Dendritic cell treated with granulocyte-macrophage colony-stimulating factor and Interleukin-4, amounts not matched to agents 40 ng/mL and 50 ng/mL, for 4 days (primary cell): ENCODE data around the gene EPHX1.
A peak's percentile ranks its signal among the peaks of the same experiment; 100 is the strongest.

ENCODE experiments used
- H3K27ac Mint-ChIP-seq: one replicate; pipeline ENCODE4 v1.8.0; 2022; ENCODE audit warnings: mild to moderate bottlenecking, mixed read lengths
- H3K27me3 Mint-ChIP-seq: one replicate; pipeline ENCODE4 v1.8.0; 2022; ENCODE audit warnings: mild to moderate bottlenecking, mixed read lengths
- H3K36me3 Mint-ChIP-seq: one replicate; pipeline ENCODE4 v1.8.0; 2022; ENCODE audit warnings: low read depth, mixed read lengths
- H3K4me1 Mint-ChIP-seq: one replicate; pipeline ENCODE4 v1.8.0; 2022; ENCODE audit warnings: low read depth, mixed read lengths
- H3K4me3 Mint-ChIP-seq: one replicate; pipeline ENCODE4 v1.8.0; 2022; ENCODE audit warnings: mild to moderate bottlenecking, moderate library complexity, mixed read lengths
- H3K9me3 Mint-ChIP-seq: one replicate; pipeline ENCODE4 v1.8.0; 2022; ENCODE audit warnings: mixed read lengths
- intact Hi-C: fragments of 100-400 bp; cut with micrococcal nuclease; formaldehyde crosslinking; loops from one replicate; pipeline ENCODE4 v1.15.0; 2022

EPHX1 gene

GRCh38 chr1:225875044-225875815 is 65.3 kb downstream of the EPHX1 start:
- Mint-ChIP-seq H3K9me3 (no peaks in the 10 kb centered on the region), H3K4me3 (no peak overlapping the region), H3K27ac (no peak overlapping the region), H3K27me3 (no peaks in the 10 kb centered on the region), H3K36me3 (peaks cover 77% of the 10 kb centered on the region), H3K4me1 (peaks cover 25% of the 10 kb centered on the region)
- intact Hi-C loops = no loop called here

GRCh38 chr1:225876900-225877510 is 67.1 kb downstream of the EPHX1 start:
- no peaks in the 10 kb centered on the region for H3K9me3 Mint-ChIP-seq
- no peak overlapping the region for H3K4me3 Mint-ChIP-seq
- peaks cover 59% of the 10 kb centered on the region for H3K36me3 Mint-ChIP-seq
- H3K27ac Mint-ChIP-seq = no peak overlapping the region
- intact Hi-C loops = no loop called here
- peaks cover 41% of the 10 kb centered on the region for H3K4me1 Mint-ChIP-seq
- no peaks in the 10 kb centered on the region for H3K27me3 Mint-ChIP-seq

GRCh38 chr1:225877580-225877979 is 67.7 kb downstream of the EPHX1 start:
- intact Hi-C loops = no loop called here
- H3K36me3 Mint-ChIP-seq = peaks cover 55% of the 10 kb centered on the region
- peaks cover 41% of the 10 kb centered on the region for H3K4me1 Mint-ChIP-seq
- H3K27ac Mint-ChIP-seq = peak overlapping the region; percentile 1
- H3K4me3 Mint-ChIP-seq = no peak overlapping the region
- H3K27me3 Mint-ChIP-seq = no peaks in the 10 kb centered on the region
- H3K9me3 Mint-ChIP-seq = no peaks in the 10 kb centered on the region

- intact Hi-C loops = no loop called here
- H3K27ac Mint-ChIP-seq = peak overlapping the region; percentile 1
- H3K4me1 Mint-ChIP-seq = peaks cover 46% of the 10 kb centered on the region
- peaks cover 48% of the 10 kb centered on the region for H3K36me3 Mint-ChIP-seq
- no peak overlapping the region for H3K4me3 Mint-ChIP-seq
- peaks cover 3% of the 10 kb centered on the region for H3K27me3 Mint-ChIP-seq
- H3K9me3 Mint-ChIP-seq = no peaks in the 10 kb centered on the region
Measured at GRCh38 chr1:225878282-225878681, 68.4 kb downstream of the EPHX1 start.

- Mint-ChIP-seq H3K4me3 (no peak overlapping the region), H3K9me3 (no peaks in the 10 kb centered on the region), H3K36me3 (peaks cover 34% of the 10 kb centered on the region), H3K27ac (no peak overlapping the region), H3K27me3 (peaks cover 8% of the 10 kb centered on the region), H3K4me1 (peaks cover 52% of the 10 kb centered on the region)
- intact Hi-C loops = loop anchor here (2.0 to 10.0 kb wide), 2 partner anchors 45 to 105 kb away; partner anchors contain the start of genes PYCR2 and SRP9
Measured at GRCh38 chr1:225879521-225880221, 69.7 kb downstream of the EPHX1 start.

- Mint-ChIP-seq H3K9me3 (no peaks in the 10 kb centered on the region), H3K27ac (no peak overlapping the region), H3K4me3 (no peak overlapping the region), H3K27me3 (peaks cover 8% of the 10 kb centered on the region), H3K36me3 (peaks cover 29% of the 10 kb centered on the region), H3K4me1 (peaks cover 52% of the 10 kb centered on the region)
- intact Hi-C loops = loop anchor here (2.0 to 10.0 kb wide), 2 partner anchors 45 to 105 kb away; partner anchors contain the start of genes PYCR2 and SRP9
Measured at GRCh38 chr1:225880222-225880588, 70.3 kb downstream of the EPHX1 start.

GRCh38 chr1:225880636-225881035 is 70.7 kb downstream of the EPHX1 start:
- Mint-ChIP-seq H3K4me3 (peak overlapping the region; percentile 95), H3K36me3 (peaks cover 24% of the 10 kb centered on the region), H3K27ac (no peak overlapping the region), H3K4me1 (peaks cover 52% of the 10 kb centered on the region), H3K27me3 (peaks cover 8% of the 10 kb centered on the region), H3K9me3 (no peaks in the 10 kb centered on the region)
- intact Hi-C loops = loop anchor here (2.0 to 10.0 kb wide), 2 partner anchors 44 to 106 kb away; partner anchors contain the start of genes PYCR2 and SRP9

- Mint-ChIP-seq H3K9me3 (no peaks in the 10 kb centered on the region), H3K4me1 (peaks cover 52% of the 10 kb centered on the region), H3K27me3 (peaks cover 8% of the 10 kb centered on the region), H3K36me3 (peaks cover 18% of the 10 kb centered on the region), H3K27ac (peak overlapping the region; percentile 89), H3K4me3 (peak overlapping the region; percentile 95)
- intact Hi-C loops = loop anchor here (2.0 to 10.0 kb wide), 2 partner anchors 43 to 107 kb away; partner anchors contain the start of genes PYCR2 and SRP9
Measured at GRCh38 chr1:225881081-225881958, 71.4 kb downstream of the EPHX1 start.

GRCh38 chr1:225881959-225882693 is 72.2 kb downstream of the EPHX1 start, which contains the start of gene TMEM63A:
TMEM63A (minus strand) TSS chr1:225882380; CDS start chr1:225877580, 4,800 bp downstream.
- Mint-ChIP-seq H3K27ac (peak within 1 kb of the TSS; percentile 89), H3K4me1 (peaks cover 52% of the 10 kb centered on the region), H3K4me3 (peak within 1 kb of the TSS; percentile 95), H3K36me3 (peaks cover 10% of the 10 kb centered on the region), H3K27me3 (peaks cover 15% of the 10 kb centered on the region), H3K9me3 (no peaks in the 10 kb centered on the region)
- intact Hi-C loops = loop anchor here (2.0 to 10.0 kb wide), 2 partner anchors 43 to 107 kb away; partner anchors contain the start of genes PYCR2 and SRP9

GRCh38 chr1:225882694-225883615 is 73.0 kb downstream of the EPHX1 start:
- H3K27ac Mint-ChIP-seq = peak overlapping the region; percentile 89
- H3K4me3 Mint-ChIP-seq = peak overlapping the region; percentile 95
- peaks cover 48% of the 10 kb centered on the region for H3K4me1 Mint-ChIP-seq
- intact Hi-C loops = loop anchor here (10.0 kb wide), 1 partner anchor 108 kb away; the partner anchor contains the start of gene SRP9
- peaks cover 1% of the 10 kb centered on the region for H3K36me3 Mint-ChIP-seq
- H3K9me3 Mint-ChIP-seq = no peaks in the 10 kb centered on the region
- peaks cover 19% of the 10 kb centered on the region for H3K27me3 Mint-ChIP-seq

GRCh38 chr1:225883616-225884265 is 73.8 kb downstream of the EPHX1 start:
- Mint-ChIP-seq H3K9me3 (no peaks in the 10 kb centered on the region), H3K36me3 (no peaks in the 10 kb centered on the region), H3K4me1 (peaks cover 42% of the 10 kb centered on the region), H3K27me3 (peaks cover 20% of the 10 kb centered on the region), H3K4me3 (peak overlapping the region; percentile 95), H3K27ac (peak overlapping the region; percentile 89)
- intact Hi-C loops = loop anchor here (10.0 kb wide), 1 partner anchor 109 kb away; the partner anchor contains the start of gene SRP9
